Kidney capillary endothelial cell (primary cell): ENCODE data around the gene DENND1A.

Experiments used
- DNase-seq: peaks from one replicate; pipeline ENCODE4 v3.0.0-alpha.2; 2018; ENCODE audit warnings: low spot score

DENND1A gene

DNA sequence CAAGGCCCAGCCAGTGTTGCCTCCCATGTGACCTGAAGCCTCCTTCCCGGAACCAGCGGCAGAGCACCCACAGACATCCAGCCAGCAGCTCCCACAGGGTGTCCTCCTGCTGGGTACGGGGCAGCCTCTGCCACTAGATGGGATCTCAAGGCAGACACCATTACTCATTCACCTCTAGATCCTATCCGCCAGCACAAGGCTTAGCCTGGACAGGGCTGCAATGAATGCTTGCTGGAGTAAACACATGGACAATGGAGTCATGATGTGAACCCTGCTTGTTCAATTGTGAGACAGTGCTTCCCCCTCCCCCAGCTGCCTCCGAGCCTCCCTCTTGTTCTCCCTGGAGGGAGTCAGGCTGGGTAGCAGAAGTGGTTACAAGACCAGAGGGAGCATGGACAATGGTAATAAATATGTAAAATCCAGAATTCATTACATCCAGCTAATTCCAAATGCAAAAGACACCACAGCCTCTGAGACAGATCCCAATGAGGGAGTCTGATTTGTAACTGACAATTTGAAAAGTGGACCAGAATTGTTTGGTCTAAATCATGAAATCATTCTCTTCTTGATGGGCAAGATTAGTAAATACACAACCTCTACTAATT is 441.9 kb downstream of the DENND1A start:
- no peak for DNase-seq

- DNase-seq: no peak
Measured at GRCh38 chr9:123486431-123486830, 443.5 kb downstream of the DENND1A start.

DNA sequence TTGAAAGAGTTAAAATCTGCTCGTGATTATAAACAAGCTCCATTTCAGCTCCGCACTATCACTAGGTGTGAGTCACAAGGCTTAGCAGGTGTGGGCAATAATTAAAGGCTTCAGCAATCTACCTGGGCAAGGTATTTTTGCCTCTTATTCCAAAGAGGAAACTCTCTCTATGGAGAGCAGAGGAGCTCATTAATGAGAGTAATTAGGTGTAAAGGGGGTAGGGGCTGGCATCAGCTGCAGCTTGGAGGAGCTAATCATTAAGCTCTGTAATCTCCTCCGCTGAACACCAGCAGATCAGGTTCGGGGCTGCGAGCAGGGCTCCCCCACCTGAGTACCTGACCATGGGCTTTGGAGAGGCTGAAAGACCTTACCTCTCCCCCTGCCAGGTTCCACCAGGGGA is 444.7 kb downstream of the DENND1A start:
- no peak for DNase-seq

GRCh38 chr9:123484130-123484529 is 445.8 kb downstream of the DENND1A start:
- no peak for DNase-seq

GRCh38 chr9:123483191-123483803 is 446.6 kb downstream of the DENND1A start:
- no peak for DNase-seq

- DNase-seq: no peak
Measured at GRCh38 chr9:123482295-123482968, 447.5 kb downstream of the DENND1A start.

- no peak for DNase-seq
Measured at GRCh38 chr9:123481209-123481865, 448.6 kb downstream of the DENND1A start.

DNA sequence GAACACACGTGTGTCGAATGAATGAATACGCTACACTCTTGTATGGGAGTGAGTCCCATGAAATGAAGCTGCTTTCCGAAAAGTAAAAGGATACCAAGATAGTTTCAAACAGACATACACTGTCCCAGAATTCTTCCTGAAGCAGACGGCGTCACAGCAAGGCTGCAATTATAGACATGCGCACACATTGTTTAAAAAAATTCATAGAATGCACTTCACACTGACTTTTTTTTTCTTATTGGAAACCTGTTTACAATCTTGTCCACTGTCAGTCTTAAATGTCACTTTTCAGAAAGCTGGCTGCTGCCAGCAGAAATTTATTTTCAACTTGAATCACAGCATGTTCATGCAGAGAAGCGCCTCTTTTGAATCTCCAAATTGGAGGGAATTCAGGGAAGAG is 449.1 kb downstream of the DENND1A start:
- DNase-seq: no peak

- DNase-seq: no peak
Measured at GRCh38 chr9:123480096-123480495, 449.8 kb downstream of the DENND1A start.

- no peak for DNase-seq
Measured at GRCh38 chr9:123478967-123479602, 450.8 kb downstream of the DENND1A start.

DNA sequence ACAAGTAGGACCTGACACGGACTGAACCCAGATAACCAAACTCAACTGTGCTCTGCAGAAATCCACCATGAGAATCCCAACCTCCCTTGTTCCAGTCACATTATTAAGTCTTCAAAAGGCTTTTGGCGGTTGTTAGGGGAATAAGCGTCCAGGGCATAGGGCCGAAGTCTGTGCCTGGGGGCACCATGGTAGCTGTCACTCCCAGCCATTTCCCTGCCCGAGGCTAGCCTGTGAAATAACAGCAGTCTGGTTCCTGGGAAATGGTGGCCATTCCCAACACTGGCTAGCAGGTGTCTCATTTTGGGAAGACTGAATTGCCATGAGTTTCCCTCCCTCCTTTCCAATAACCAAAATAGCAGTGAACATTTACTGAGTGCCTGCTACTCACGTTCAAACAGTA is 451.8 kb downstream of the DENND1A start:
- DNase-seq: no peak

DNA sequence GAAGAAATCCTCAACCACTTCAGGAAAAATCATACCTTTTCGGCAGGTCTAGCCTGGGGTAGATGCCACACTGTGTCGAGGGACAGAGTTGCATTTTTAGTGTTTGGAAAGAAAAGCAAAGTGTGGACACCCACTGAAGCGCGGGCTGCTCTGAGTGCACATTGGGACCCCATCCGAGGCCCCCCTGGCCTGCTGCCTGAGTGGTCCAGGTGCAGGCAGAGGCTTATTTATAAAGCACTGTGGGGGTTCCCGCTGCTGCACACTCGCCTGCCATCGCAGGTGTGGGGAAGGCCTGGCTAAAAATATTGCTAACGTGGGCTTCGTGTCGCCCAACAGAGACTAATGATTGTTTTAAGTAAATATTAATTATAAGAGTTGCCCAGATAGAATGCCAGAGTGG is 454.5 kb downstream of the DENND1A start:
- no peak for DNase-seq

DNA sequence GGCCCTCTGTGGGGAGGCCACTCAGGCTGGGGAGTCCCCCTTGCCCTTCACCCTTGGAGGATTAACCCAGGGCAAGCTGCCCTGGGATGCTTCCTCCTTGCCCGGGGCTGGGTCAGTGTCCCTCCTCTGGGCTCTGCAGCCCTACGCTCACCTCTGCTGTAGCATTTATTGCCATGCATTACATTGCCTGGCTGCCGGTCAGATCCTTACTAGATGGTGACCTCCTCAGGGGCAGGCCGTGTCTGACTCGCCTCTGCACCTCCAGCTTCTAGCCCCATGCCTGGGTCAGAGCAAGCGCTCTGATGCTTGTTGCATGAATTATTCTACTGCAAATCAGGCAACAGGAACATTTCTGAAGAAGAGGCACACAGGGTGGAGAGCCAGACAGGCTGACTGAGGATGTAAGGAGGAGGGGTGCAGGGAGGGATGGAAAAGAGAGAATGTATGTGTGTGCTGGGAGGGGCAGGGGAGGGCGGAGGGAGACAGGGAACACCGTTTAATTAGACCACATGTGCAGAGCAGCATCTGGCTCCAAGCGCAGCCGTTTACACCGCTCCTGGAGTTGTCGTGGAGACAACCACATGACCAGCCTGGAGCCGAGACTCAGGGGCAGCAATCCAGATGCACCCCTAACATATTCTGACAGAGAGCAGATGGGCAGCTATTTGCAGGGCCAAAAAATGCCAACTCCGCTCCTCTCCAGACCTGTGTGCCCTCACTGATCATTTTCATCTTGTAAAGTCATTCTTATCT is 456.9 kb downstream of the DENND1A start:
- no peak for DNase-seq

GRCh38 chr9:123471843-123472570 is 457.9 kb downstream of the DENND1A start:
- DNase-seq: no peak

DNA sequence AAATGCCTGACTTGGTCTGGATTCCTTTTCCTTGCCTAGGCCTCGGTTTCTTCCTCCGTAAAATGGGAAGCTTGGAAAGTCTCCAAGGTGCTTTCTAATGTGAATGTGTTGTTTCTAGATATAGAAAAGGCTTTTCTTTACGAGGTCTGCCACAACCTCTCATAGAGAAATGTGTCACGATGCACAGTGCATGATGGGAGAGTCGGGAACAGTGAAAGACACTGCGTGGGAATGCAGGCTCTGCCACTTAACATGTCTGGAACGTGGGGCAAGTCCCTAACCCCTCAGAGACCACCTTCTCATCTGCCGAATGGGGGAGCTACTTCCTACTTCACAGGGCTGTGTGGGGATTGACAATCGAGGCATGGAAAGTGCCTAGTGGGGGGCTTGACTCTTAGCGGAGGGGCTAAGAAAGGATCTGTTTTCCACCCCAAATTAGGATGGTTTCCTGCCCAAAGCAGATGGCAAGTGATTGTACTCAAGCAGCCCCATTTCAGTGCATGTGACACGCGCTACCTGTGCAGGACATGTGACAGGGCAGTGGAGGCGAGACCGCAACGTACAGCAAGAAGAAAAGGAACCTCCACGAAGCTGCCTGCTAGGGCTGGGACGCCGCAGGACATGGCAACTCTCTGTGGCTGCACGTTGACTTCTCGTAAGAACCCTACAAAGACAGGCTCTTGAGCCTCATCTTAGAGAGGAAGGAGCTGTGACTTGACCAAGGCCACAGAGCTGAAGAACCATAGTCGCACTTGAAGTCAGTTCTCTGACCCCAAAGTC is 458.7 kb downstream of the DENND1A start:
- DNase-seq: no peak

GRCh38 chr9:123470121-123470782 is 459.7 kb downstream of the DENND1A start:
- DNase-seq: no peak

DNA sequence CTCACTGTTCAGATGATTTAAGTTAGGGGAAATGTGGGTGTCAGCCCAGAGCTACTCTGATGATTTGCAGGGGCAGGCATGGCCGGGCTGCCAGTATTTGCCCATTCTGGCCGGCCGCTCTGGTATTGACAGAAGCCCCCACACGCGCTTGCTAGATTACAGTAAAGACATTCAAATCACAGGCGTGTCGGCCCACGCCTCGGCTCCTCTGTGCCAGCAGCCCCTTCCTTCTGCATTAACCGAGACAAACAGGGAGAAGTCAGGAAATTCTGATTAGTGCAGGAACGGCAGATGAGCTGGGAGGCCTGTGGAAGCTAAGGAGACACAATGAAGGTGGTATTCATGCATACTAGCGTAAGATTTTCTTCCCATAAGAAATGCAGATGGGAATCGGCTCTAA is 460.6 kb downstream of the DENND1A start:
- no peak for DNase-seq

- no peak for DNase-seq
Measured at GRCh38 chr9:123468541-123468940, 461.4 kb downstream of the DENND1A start.

- DNase-seq: no peak
Measured at GRCh38 chr9:123465304-123465703, 464.6 kb downstream of the DENND1A start.

DNA sequence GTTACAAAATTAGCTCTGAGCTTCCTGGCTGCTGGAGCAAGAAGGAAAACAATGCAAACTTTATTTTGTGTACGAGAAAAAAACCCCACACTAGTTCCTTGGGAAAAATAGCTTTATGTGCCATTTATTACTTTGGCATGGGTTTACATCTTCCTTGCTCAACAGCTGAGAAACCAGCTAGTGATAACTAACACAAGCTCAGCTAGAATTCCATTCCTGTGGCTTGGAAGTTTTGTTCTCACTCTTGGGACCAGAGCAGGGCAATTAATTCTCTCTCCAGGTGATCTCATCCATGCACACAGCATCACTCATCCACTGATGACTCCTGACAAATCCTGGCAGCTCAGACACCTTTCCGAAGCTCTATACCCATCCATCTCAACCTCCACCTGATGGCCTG is 469.8 kb downstream of the DENND1A start:
- no peak for DNase-seq
